ENCODE data around the gene NDUFS8. TPM values are rescaled to one million over a fixed set of nuclear protein-coding genes. Genes with fewer than 3 reads are reported as not detected.

NDUFS8 gene
- total and polyA plus RNA-seq, 2 experiments from 2014 or later = 114 to 219 TPM

DNA sequence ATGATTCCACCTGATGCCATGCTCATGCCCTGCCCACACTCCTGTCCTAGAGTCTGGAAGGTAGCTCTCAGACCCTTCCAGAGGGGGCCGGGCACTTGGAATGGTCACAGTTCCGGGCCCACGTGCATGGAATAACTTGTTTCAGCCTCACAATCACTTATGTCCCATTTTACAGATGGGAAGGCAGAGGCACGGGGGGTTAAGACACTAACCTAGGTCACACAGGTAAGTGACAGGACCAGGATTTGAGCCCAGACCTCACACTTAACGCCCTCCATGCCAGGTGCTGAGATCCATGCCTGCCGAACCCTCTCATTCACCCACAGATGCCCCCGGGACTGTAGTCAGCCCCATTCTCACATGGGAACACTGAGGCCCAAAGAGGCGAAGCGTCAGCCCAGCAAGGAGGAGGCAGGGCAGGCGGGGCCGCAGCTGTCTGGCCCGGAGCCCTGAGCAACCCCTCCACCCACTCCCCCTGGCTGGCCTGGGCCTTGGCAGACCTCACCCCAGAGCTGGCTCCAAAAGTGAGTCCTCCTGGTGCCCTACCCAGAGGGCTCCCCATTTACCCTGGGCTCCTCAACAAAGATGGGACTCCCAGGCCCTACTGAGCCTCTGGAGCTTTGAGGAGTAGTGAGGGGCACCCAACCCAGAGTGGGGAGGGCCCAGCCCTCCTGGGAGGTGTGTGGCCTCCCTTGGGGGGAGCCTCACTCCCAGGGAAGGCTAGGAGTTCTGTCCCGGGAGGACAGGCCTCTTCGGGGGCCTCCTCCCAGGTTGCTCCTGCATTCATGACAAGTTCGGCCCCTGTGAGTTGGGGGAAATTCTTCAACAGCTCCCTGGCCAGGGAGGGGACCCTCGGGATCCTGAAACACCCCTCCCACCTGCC lies 22.7 kb upstream of the NDUFS8 start:
- no peak for DNase-seq
- Histone ChIP-seq H4K20me1 (ENCODE audit: insufficient read depth) (no peaks in the 10 kb centered on the region), H3K27me3 (replicated peaks; ENCODE audit: insufficient read depth) (no peaks in the 10 kb centered on the region), H3K9ac (no peak overlapping the region), H3K4me1 (ENCODE audit: insufficient read depth) (peaks cover 26% of the 10 kb centered on the region), H3K4me2 (ENCODE audit: unreplicated experiment) (no peak overlapping the region), H3K4me3 (no peak overlapping the region), H2AFZ (no peak overlapping the region), H3F3A (ENCODE audit: insufficient read depth) (peaks cover 15% of the 10 kb centered on the region), H3K9me3 (ENCODE audit: low read depth) (no peaks in the 10 kb centered on the region), H3K27ac (no peak overlapping the region), H3K36me3 (ENCODE audit: low read depth) (no peaks in the 10 kb centered on the region), H3K9me2 (ENCODE audit: insufficient read depth) (no peaks in the 10 kb centered on the region), H3K79me2 (ENCODE audit: insufficient read depth) (peaks cover 20% of the 10 kb centered on the region)
- 79 to 81% methylated on average over 15 to 16 of the region's 16 CpGs for WGBS, 2 experiments (ENCODE audit: low coverage in 1 of 2, low lambda C conversion rate in 2 of 2, missing lambda C conversion rate in 2 of 2)
- in situ Hi-C loops (cut with MboI) = no loop called here
- TF ChIP-seq EZH2phosphoT487 (IDR thresholded peaks at IDR 0.05; ENCODE audit: insufficient read depth, low read depth) (no peak), EZH2 (IDR thresholded peaks at IDR 0.05; ENCODE audit: insufficient read depth, poor library complexity, severe bottlenecking) (no peak)

DNA sequence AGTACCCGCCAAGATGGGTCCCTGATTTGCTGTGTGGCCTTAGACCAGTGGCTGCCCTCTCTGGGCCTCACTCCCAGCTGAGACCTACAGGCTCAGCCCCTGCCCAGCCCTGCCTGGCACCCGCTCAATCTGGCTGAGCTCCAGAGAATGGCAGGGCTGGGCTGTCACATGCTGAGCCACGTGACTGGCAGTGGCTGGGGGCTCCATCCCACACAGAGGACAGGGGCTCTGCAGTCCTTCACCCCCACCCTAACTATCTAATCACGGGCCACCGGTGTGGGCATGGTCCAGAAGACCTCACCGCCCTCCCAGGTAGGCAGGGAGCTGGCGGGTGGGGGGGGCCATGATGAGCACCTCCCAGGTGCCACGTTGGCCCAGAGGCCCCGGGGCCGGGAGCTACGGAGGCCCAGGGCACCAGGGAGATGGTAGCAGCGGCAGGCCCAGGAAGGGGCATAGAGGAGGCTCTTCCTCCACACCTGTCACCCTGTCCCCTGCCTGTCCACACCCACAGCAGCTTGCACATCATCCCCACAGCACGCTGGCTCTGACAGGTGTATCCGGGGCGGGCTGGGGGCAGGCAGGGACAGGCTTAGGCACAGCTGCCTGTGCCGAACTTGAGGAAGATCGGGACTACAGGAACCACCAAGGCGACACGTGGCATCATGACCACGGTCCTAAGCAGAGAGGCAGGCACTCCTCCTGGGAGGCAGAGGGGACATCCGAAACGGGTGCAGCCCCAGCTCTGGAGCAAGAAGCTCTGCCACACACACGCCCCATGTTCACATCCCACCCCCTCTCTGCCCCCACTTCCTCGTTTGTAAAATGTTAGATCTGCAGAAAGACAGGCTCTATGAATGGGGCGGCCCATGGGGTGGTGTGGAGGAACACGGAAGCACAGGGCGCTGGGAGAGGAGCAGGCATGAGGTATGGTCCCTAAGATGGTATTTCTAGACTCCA lies 21.8 kb upstream of the NDUFS8 start:
- no peak overlapping the region for H2AFZ ChIP-seq
- H4K20me1 ChIP-seq (ENCODE audit: insufficient read depth) = no peaks in the 10 kb centered on the region
- H3K9ac ChIP-seq = no peak overlapping the region
- peaks cover 23% of the 10 kb centered on the region for H3K79me2 ChIP-seq (ENCODE audit: insufficient read depth)
- in situ Hi-C loops (cut with MboI) = no loop called here
- peaks cover 36% of the 10 kb centered on the region for H3K4me1 ChIP-seq (ENCODE audit: insufficient read depth)
- DNase-seq = no peak
- no peak overlapping the region for H3K4me2 ChIP-seq (ENCODE audit: unreplicated experiment)
- no peak for TF ChIP-seq EZH2 (IDR thresholded peaks at IDR 0.05; ENCODE audit: insufficient read depth, poor library complexity, severe bottlenecking)
- no peaks in the 10 kb centered on the region for H3K9me2 ChIP-seq (ENCODE audit: insufficient read depth)
- WGBS, 2 experiments (ENCODE audit: low coverage in 1 of 2, low lambda C conversion rate in 2 of 2, missing lambda C conversion rate in 2 of 2) = 84 to 88% methylated on average over 24 to 27 of the region's 27 CpGs
- no peaks in the 10 kb centered on the region for H3K9me3 ChIP-seq (ENCODE audit: low read depth)
- H3F3A ChIP-seq (ENCODE audit: insufficient read depth) = peaks cover 19% of the 10 kb centered on the region
- H3K27ac ChIP-seq = peak overlapping the region; percentile 99; the same call in 1 of the 2 replicates
- no peaks in the 10 kb centered on the region for H3K36me3 ChIP-seq (ENCODE audit: low read depth)
- H3K4me3 ChIP-seq = no peak overlapping the region
- no peaks in the 10 kb centered on the region for H3K27me3 ChIP-seq (replicated peaks; ENCODE audit: insufficient read depth)

DNA sequence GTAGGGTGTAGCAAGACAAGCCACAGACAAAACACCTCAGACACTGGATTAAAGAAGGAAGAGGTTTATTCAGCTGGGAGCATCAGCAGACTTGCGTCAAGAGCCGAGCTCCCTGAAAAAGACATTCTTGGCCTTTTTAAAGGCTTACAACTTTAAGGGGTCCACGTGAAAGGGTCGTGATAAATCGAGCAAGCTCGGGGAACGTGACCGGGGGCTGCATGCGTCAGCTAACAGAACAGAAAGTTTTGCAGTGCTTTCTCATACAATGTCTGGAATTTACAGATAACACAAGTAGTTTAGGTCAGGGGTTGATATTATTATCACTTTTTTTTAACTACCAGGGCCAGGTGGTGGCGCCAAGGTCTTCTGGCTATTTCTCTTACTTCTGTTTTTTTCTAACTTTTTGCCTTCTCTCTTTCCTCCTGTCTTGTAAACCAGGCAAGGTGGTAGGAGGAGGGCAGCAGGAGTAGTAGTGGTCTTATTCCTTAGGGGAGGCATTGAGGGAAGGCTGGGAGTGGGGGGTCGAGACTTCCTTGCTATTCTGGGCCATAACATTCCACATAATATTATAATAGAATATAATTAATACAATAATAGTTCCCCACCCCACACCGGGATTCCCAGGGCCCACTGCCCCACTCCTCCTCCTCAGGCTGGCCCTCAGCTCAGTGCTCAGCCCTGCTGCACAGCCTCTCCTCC lies 20.9 kb upstream of the NDUFS8 start:
- peak overlapping the region; percentile 93 for H3K4me2 ChIP-seq (ENCODE audit: unreplicated experiment)

More for the DNA sequence above, 20.9 kb upstream of the NDUFS8 start:
- no peaks in the 10 kb centered on the region for H3K9me2 ChIP-seq (ENCODE audit: insufficient read depth)
- peaks cover 19% of the 10 kb centered on the region for H3F3A ChIP-seq (ENCODE audit: insufficient read depth)
- H3K79me2 ChIP-seq (ENCODE audit: insufficient read depth) = peaks cover 28% of the 10 kb centered on the region
- peaks cover 44% of the 10 kb centered on the region for H3K4me1 ChIP-seq (ENCODE audit: insufficient read depth)
- no peaks in the 10 kb centered on the region for H4K20me1 ChIP-seq (ENCODE audit: insufficient read depth)
- in situ Hi-C loops (cut with MboI) = no loop called here
- H3K9ac ChIP-seq = peak overlapping the region; percentile 96
- TF ChIP-seq EZH2phosphoT487 (IDR thresholded peaks at IDR 0.05; ENCODE audit: insufficient read depth, low read depth) (no peak), EZH2 (IDR thresholded peaks at IDR 0.05; ENCODE audit: insufficient read depth, poor library complexity, severe bottlenecking) (no peak)
- no peaks in the 10 kb centered on the region for H3K36me3 ChIP-seq (ENCODE audit: low read depth)
- DNase-seq = peak; percentile 56
- 60 to 62% methylated on average over 12 of the region's 12 CpGs for WGBS, 2 experiments (ENCODE audit: low coverage in 1 of 2, low lambda C conversion rate in 2 of 2, missing lambda C conversion rate in 2 of 2)
- H3K27me3 ChIP-seq (replicated peaks; ENCODE audit: insufficient read depth) = no peaks in the 10 kb centered on the region
- no peaks in the 10 kb centered on the region for H3K9me3 ChIP-seq (ENCODE audit: low read depth)
- H3K4me3 ChIP-seq = peak overlapping the region; percentile 80
- no peak overlapping the region for H2AFZ ChIP-seq
- peak overlapping the region; percentile 99 for H3K27ac ChIP-seq
